CD4-positive, alpha-beta T cell (primary cell): ENCODE measurements around the gene USP15. TPM values are rescaled to one million over a fixed set of nuclear protein-coding genes. Genes with fewer than 3 reads are reported as not detected.

Experiments
- ATAC-seq: fragments of 200-7000 bp; cut with Tn5 transposase; one replicate; pipeline ENCODE4 v1.10.0; 2022; ENCODE audit warnings: mild to moderate bottlenecking; ENCODE audit not compliant: poor library complexity
- CTCF ChIA-PET: fragments of 350-600 bp; sonication (Branson Sonifier 250); formaldehyde crosslinking; loops from one replicate; lab custom pipeline; 2021; ENCODE audit warnings: antibody characterized with exemption, inconsistent platforms; lab: Charles Lee
- POLR2A ChIA-PET: fragments of 350-600 bp; sonication (Branson Sonifier 250); formaldehyde crosslinking; loops from one replicate; lab custom pipeline; 2021; ENCODE audit warnings: antibody characterized with exemption, inconsistent platforms; lab: Charles Lee
- DNase-seq, 14 experiments: peaks; one replicate each; pipeline ENCODE4 v3.0.0-alpha.2; 2013 to 2020; ENCODE audit warnings: mixed read lengths in 2 of 14
- H3K27ac ChIP-seq, 2 donors: one replicate each; pipeline versions ENCODE4 v1.5.1 to v1.7.0; 2013; ENCODE audit warnings: low read length in 2 of 2, low read depth in 1 of 2, mild to moderate bottlenecking in 1 of 2
- H3K27me3 ChIP-seq, 2 experiments: 1 replicate in 1 of 2; 2 replicates in 1 of 2; pipeline versions ENCODE4 v1.6.1 to v1.7.0; 2013; ENCODE audit warnings: low read length in 2 of 2, control low read depth in 1 of 2, mild to moderate bottlenecking in 1 of 2, moderate library complexity in 1 of 2; ENCODE audit not compliant: insufficient read depth in 2 of 2, control insufficient read depth in 1 of 2
- H3K36me3 ChIP-seq: one replicate; pipeline ENCODE4 v1.6.1; 2013; ENCODE audit warnings: low read length, control low read depth; ENCODE audit not compliant: insufficient read depth
- H3K4me1 ChIP-seq: one replicate; pipeline ENCODE4 v1.6.1; 2013; ENCODE audit warnings: low read length, control low read depth; ENCODE audit not compliant: insufficient read depth
- H3K4me3 ChIP-seq: one replicate; pipeline ENCODE4 v1.5.1; 2013; ENCODE audit warnings: mild to moderate bottlenecking, low read length, moderate library complexity
- H3K9me3 ChIP-seq, 2 experiments: 1 replicate in 1 of 2; 2 replicates in 1 of 2; pipeline versions ENCODE4 v1.6.1 to v1.7.0; 2013; ENCODE audit warnings: low read length in 2 of 2, mild to moderate bottlenecking in 2 of 2, control low read depth in 1 of 2, moderate library complexity in 1 of 2; ENCODE audit not compliant: control insufficient read depth in 1 of 2, insufficient read depth in 1 of 2
- H3K27ac Mint-ChIP-seq: one replicate; pipeline ENCODE4 v1.8.0; 2020; ENCODE audit warnings: mixed read lengths
- H3K27me3 Mint-ChIP-seq: one replicate; pipeline ENCODE4 v1.8.0; 2021; ENCODE audit warnings: mixed read lengths
- H3K36me3 Mint-ChIP-seq: one replicate; pipeline ENCODE4 v1.8.0; 2021; ENCODE audit warnings: low read depth, mixed read lengths
- H3K4me1 Mint-ChIP-seq: one replicate; pipeline ENCODE4 v1.8.0; 2021; ENCODE audit warnings: low read depth, mixed read lengths
- H3K4me3 Mint-ChIP-seq: one replicate; pipeline ENCODE4 v1.8.0; 2020; ENCODE audit warnings: mild to moderate bottlenecking, mixed read lengths
- H3K9me3 Mint-ChIP-seq: one replicate; pipeline ENCODE4 v1.8.0; 2020; ENCODE audit warnings: mixed read lengths
- intact Hi-C, 2 experiments: fragments of 100-400 bp; cut with DNase I in 1 of 2; cut with micrococcal nuclease in 1 of 2; formaldehyde crosslinking; loops; one replicate each; pipeline versions ENCODE4 v1.15.1 to v1.9.0; 2023 to 2025; cut with DNase I, micrococcal nuclease
- total RNA-seq, 174 experiments: library from RNA in 2 of 174; stranded (reverse) in 2 of 174; gene quantifications; one replicate each; pipeline ENCODE4 v1.2.3 and lab custom pipeline; 2021 to 2026
- TF ChIP-seq, protein P1 (sequence below): fragments of 200-600 bp; IDR thresholded peaks from one replicate; pipeline ENCODE4 v1.8.0; 2022; ENCODE audit warnings: antibody characterized with exemption, mild to moderate bottlenecking

The USP15 gene
- total RNA-seq, 2 experiments from 2014 or later, result 212 to 218 TPM

DNA sequence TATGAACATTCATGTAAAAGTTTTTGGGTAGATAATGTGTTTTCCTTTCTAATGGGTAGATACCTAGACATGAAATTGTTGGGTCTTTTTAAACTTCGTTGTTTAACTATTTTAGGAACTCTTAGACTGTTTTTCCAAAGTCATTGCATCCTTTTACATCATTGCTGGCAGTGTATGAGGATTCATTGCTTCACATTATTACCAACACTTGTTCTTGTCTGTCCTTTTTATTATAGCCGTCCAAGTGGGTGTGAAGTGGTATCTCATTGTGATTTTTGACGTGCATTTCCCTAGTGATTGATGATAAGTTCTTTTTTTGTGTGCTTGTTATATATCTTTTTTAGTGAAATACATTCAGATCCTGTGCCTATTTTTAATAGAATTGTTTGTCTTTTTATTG lies 39.4 kb downstream of the USP15 start:
- CTCF ChIA-PET, result no interaction called here
- Mint-ChIP-seq H3K4me3 (no peak overlapping the region), H3K36me3 (peaks cover 98% of the 10 kb centered on the region), H3K9me3 (peaks cover 3% of the 10 kb centered on the region), H3K27ac (no peak overlapping the region), H3K4me1 (peaks cover 80% of the 10 kb centered on the region), H3K27me3 (no peaks in the 10 kb centered on the region)
- no peak for DNase-seq
- peaks cover 0 to 14% of the 10 kb centered on the region in 2 experiments for H3K9me3 ChIP-seq
- no peak overlapping the region for H3K4me3 ChIP-seq
- intact Hi-C loops, result loop anchor here in 1 of 2 experiments (2.0 kb wide), 1 partner anchor 17 kb away; no protein-coding TSS in a partner anchor
- TF ChIP-seq, protein P1, sequence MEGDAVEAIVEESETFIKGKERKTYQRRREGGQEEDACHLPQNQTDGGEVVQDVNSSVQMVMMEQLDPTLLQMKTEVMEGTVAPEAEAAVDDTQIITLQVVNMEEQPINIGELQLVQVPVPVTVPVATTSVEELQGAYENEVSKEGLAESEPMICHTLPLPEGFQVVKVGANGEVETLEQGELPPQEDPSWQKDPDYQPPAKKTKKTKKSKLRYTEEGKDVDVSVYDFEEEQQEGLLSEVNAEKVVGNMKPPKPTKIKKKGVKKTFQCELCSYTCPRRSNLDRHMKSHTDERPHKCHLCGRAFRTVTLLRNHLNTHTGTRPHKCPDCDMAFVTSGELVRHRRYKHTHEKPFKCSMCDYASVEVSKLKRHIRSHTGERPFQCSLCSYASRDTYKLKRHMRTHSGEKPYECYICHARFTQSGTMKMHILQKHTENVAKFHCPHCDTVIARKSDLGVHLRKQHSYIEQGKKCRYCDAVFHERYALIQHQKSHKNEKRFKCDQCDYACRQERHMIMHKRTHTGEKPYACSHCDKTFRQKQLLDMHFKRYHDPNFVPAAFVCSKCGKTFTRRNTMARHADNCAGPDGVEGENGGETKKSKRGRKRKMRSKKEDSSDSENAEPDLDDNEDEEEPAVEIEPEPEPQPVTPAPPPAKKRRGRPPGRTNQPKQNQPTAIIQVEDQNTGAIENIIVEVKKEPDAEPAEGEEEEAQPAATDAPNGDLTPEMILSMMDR, result no peak
- POLR2A ChIA-PET, result no interaction called here
- H3K27me3 ChIP-seq, result no peaks in the 10 kb centered on the region
- H3K4me1 ChIP-seq, result peaks cover 4% of the 10 kb centered on the region
- no peak for ATAC-seq
- no peak overlapping the region for H3K27ac ChIP-seq
- H3K36me3 ChIP-seq, result peaks cover 74% of the 10 kb centered on the region

DNA sequence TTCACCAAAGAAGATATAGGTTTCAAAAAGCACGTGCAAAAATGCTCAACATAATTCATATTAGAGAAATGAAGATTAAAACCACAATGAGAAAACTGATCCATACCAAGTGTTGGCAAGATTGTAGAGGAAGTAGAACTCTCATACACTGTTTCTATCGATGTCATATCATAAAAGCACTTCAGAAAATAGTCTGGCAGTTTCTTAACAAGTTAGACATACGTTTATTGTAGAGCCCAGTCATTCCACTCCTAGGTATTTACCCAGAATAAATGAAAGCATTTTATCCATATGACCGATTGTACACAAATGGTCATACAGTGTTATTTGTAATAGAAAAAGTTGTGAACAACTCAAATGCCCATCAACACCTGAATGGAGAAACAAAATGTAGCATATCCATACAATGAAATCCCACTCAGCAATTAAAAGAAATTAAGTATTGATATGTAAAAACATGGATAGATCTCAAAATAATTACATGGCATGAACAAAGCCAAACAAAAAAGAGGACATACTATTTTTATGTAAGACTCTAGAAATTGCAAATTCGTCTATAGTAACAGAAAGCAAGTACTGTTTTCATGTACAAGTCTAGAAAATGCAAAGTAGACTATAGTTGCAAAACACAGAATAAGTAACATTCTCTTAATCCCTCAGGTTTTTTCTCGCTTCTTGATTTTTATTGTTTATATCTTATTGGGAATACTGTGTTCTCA lies 41.0 kb downstream of the USP15 start:
- Mint-ChIP-seq H3K4me3 (no peak overlapping the region), H3K27ac (peak overlapping the region; percentile 62), H3K4me1 (peaks cover 76% of the 10 kb centered on the region), H3K9me3 (peaks cover 4% of the 10 kb centered on the region), H3K27me3 (no peaks in the 10 kb centered on the region), H3K36me3 (peaks cover 98% of the 10 kb centered on the region)
- intact Hi-C loops, result loop anchor here in 1 of 2 experiments (2.0 kb wide), 1 partner anchor 18 kb away; no protein-coding TSS in a partner anchor
- peaks cover 4% of the 10 kb centered on the region for H3K4me1 ChIP-seq
- DNase-seq, result no peak
- peaks cover 0 to 14% of the 10 kb centered on the region in 2 experiments for H3K9me3 ChIP-seq
- ChIA-PET CTCF (interaction anchor here (1.2 kb wide), 1 partner anchor 33 kb away, joined by 3 read pairs; no protein-coding TSS in a partner anchor), POLR2A (no interaction called here)
- H3K36me3 ChIP-seq, result peaks cover 75% of the 10 kb centered on the region
- H3K4me3 ChIP-seq, result no peak overlapping the region
- no peaks in the 10 kb centered on the region for H3K27me3 ChIP-seq
- TF ChIP-seq, protein P1, result no peak
- ATAC-seq, result no peak
- no peak overlapping the region for H3K27ac ChIP-seq

DNA sequence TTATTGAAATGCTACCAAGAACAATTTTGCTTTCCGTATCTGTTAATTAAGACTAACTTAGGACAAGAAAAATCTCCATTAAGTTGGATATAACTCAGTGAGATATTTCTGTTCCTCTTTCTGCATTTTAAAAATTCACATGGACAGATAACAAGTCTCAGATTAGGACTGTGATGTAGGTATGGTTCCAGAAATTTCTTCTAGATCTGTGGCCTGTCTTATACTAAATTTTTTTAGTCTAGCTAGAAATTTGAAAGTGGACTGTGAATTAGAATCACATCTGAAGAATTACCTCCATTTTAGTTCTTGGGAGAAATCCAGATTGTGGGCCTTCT lies 41.6 kb downstream of the USP15 start:
- H3K36me3 ChIP-seq, result peaks cover 75% of the 10 kb centered on the region
- Mint-ChIP-seq H3K9me3 (peaks cover 4% of the 10 kb centered on the region), H3K4me1 (peaks cover 76% of the 10 kb centered on the region), H3K4me3 (no peak overlapping the region), H3K36me3 (peaks cover 98% of the 10 kb centered on the region), H3K27me3 (no peaks in the 10 kb centered on the region), H3K27ac (peak overlapping the region; percentile 62)
- no peak overlapping the region for H3K4me3 ChIP-seq
- DNase-seq, result no peak
- POLR2A ChIA-PET, result no interaction called here
- no peak for ATAC-seq
- intact Hi-C loops, result loop anchor here in 1 of 2 experiments (2.0 kb wide), 1 partner anchor 19 kb away; no protein-coding TSS in a partner anchor
- H3K27me3 ChIP-seq, result no peaks in the 10 kb centered on the region
- H3K9me3 ChIP-seq, result peaks cover 0 to 14% of the 10 kb centered on the region in 2 experiments
- peaks cover 4% of the 10 kb centered on the region for H3K4me1 ChIP-seq
- TF ChIP-seq, protein P1, result no peak
- H3K27ac ChIP-seq, result no peak overlapping the region
- CTCF ChIA-PET, result no interaction called here
